Astrocyte (in vitro differentiated cells and primary cell): ENCODE results near the gene SMIM14. TPM values are rescaled to one million over a fixed set of nuclear protein-coding genes. Genes with fewer than 3 reads are reported as not detected.
A peak's percentile ranks its signal among the peaks of the same experiment; 100 is the strongest.

Experiments
- DNase-seq: peaks from one replicate; pipeline ENCODE4 v3.0.0-alpha.2; 2010; ENCODE audit warnings: low read depth
- FAIRE-seq: peaks from 2 replicates; lab custom pipeline; 2011; peaks lifted over from hg19 to GRCh38; lab: Jason Lieb, UNC
- H2AFZ ChIP-seq: 2 replicates; pipeline ENCODE4 v1.6.0; 2012; ENCODE audit warnings: low read depth, low read length, inconsistent platforms
- H3K27ac ChIP-seq: 2 replicates; pipeline ENCODE4 v1.5.1; 2011; ENCODE audit warnings: low read depth, low read length, inconsistent platforms
- H3K27me3 ChIP-seq: 2 replicates; pipeline ENCODE4 v1.6.0; 2011; ENCODE audit warnings: low read length, inconsistent platforms; ENCODE audit not compliant: insufficient read depth
- H3K36me3 ChIP-seq: 2 replicates; pipeline ENCODE4 v1.5.1; 2011; ENCODE audit warnings: low read length, inconsistent platforms; ENCODE audit not compliant: insufficient read depth
- H3K4me1 ChIP-seq: 2 replicates; pipeline ENCODE4 v1.5.1; 2011; ENCODE audit warnings: low read length, inconsistent platforms; ENCODE audit not compliant: insufficient read depth
- H3K4me2 ChIP-seq: 2 replicates; pipeline ENCODE4 v1.6.0; 2012; ENCODE audit warnings: low read length, inconsistent platforms
- H3K4me3 ChIP-seq: 2 replicates; pipeline ENCODE4 v1.5.1; 2011; ENCODE audit warnings: low read depth, mild to moderate bottlenecking, low read length, inconsistent platforms; ENCODE audit not compliant: insufficient read depth
- H3K79me2 ChIP-seq: 2 replicates; pipeline ENCODE4 v1.6.0; 2012; ENCODE audit warnings: mild to moderate bottlenecking, low read length, inconsistent platforms; ENCODE audit not compliant: insufficient read depth
- H3K9ac ChIP-seq: 2 replicates; pipeline ENCODE4 v1.6.0; 2012; ENCODE audit warnings: mild to moderate bottlenecking, low read length, inconsistent platforms
- H3K9me3 ChIP-seq: 2 replicates; pipeline ENCODE4 v1.5.1; 2012; ENCODE audit warnings: low read depth, mild to moderate bottlenecking, low read length, inconsistent platforms; ENCODE audit not compliant: insufficient read depth
- H4K20me1 ChIP-seq: 2 replicates; pipeline ENCODE4 v1.6.0; 2012; ENCODE audit warnings: low read length, inconsistent platforms; ENCODE audit not compliant: insufficient read depth
- H3K27ac Mint-ChIP-seq: one replicate; pipeline ENCODE4 v1.8.0; 2021; ENCODE audit warnings: mild to moderate bottlenecking, mixed read lengths; ENCODE audit not compliant: unreplicated experiment
- H3K27me3 Mint-ChIP-seq: one replicate; pipeline ENCODE4 v1.8.0; 2021; ENCODE audit warnings: low read depth, mixed read lengths; ENCODE audit not compliant: unreplicated experiment
- H3K36me3 Mint-ChIP-seq: one replicate; pipeline ENCODE4 v1.8.0; 2021; ENCODE audit warnings: low read depth, mixed read lengths; ENCODE audit not compliant: unreplicated experiment
- H3K4me1 Mint-ChIP-seq: one replicate; pipeline ENCODE4 v1.8.0; 2021; ENCODE audit warnings: low read depth, mixed read lengths; ENCODE audit not compliant: unreplicated experiment
- H3K4me3 Mint-ChIP-seq: one replicate; pipeline ENCODE4 v1.8.0; 2021; ENCODE audit warnings: mild to moderate bottlenecking, moderate library complexity, mixed read lengths; ENCODE audit not compliant: unreplicated experiment
- H3K9me3 Mint-ChIP-seq: one replicate; pipeline ENCODE4 v1.8.0; 2021; ENCODE audit warnings: mild to moderate bottlenecking, mixed read lengths; ENCODE audit not compliant: unreplicated experiment
- CTCF ChIP-seq: IDR thresholded peaks from 2 replicates; pipeline ENCODE4 v1.5.1; 2011; ENCODE audit warnings: low read depth, mild to moderate bottlenecking, inconsistent platforms, low read length, moderate library complexity; ENCODE audit not compliant: insufficient read depth
- EZH2 ChIP-seq: IDR thresholded peaks from 2 replicates; pipeline ENCODE4 v1.6.1; 2012; ENCODE audit warnings: mild to moderate bottlenecking, low read length, inconsistent platforms; ENCODE audit not compliant: insufficient read depth
- total RNA-seq: library from RNA; stranded (reverse); gene quantifications from 2 replicates; pipeline ENCODE4 v1.2.1, GENCODE V29; 2021

SMIM14 gene
- total RNA-seq, 1 donor from 2014 or later = 28.3 TPM

GRCh38 chr4:39555472-39555871, 83.2 kb downstream of the SMIM14 start:
- Histone ChIP-seq H4K20me1 (no peaks in the 10 kb centered on the region), H3K27me3 (no peaks in the 10 kb centered on the region), H3K27ac (no peak overlapping the region), H3K4me1 (no peaks in the 10 kb centered on the region), H3K4me3 (no peak overlapping the region), H3K36me3 (no peaks in the 10 kb centered on the region), H3K4me2 (no peak overlapping the region), H3K9me3 (no peaks in the 10 kb centered on the region), H2AFZ (no peak overlapping the region), H3K79me2 (no peaks in the 10 kb centered on the region), H3K9ac (no peak overlapping the region)
- no peak for DNase-seq
- peaks cover 6% of the 10 kb centered on the region for H3K4me1 Mint-ChIP-seq
- TF ChIP-seq CTCF (no peak), EZH2 (no peak)
- peaks cover 5% of the 10 kb centered on the region for H3K36me3 Mint-ChIP-seq
- no peak overlapping the region for H3K4me3 Mint-ChIP-seq
- H3K27ac Mint-ChIP-seq = no peak overlapping the region
- H3K27me3 Mint-ChIP-seq = no peaks in the 10 kb centered on the region
- H3K9me3 Mint-ChIP-seq = no peaks in the 10 kb centered on the region
- no peak for FAIRE-seq

- no peak overlapping the region for H3K4me2 ChIP-seq
- no peak overlapping the region for H3K27ac ChIP-seq
Measured at GRCh38 chr4:39548425-39549067, 90.1 kb downstream of the SMIM14 start.

More at GRCh38 chr4:39548425-39549067, 90.1 kb downstream of the SMIM14 start:
- Mint-ChIP-seq H3K4me1 (peaks cover 6% of the 10 kb centered on the region), H3K36me3 (peaks cover 2% of the 10 kb centered on the region), H3K9me3 (no peaks in the 10 kb centered on the region), H3K27me3 (no peaks in the 10 kb centered on the region), H3K27ac (no peak overlapping the region), H3K4me3 (no peak overlapping the region)
- Histone ChIP-seq H3K4me1 (no peaks in the 10 kb centered on the region), H3K79me2 (no peaks in the 10 kb centered on the region), H3K9ac (no peak overlapping the region), H3K27me3 (no peaks in the 10 kb centered on the region), H4K20me1 (no peaks in the 10 kb centered on the region), H3K9me3 (no peaks in the 10 kb centered on the region), H3K36me3 (no peaks in the 10 kb centered on the region), H3K4me3 (no peak overlapping the region), H2AFZ (no peak overlapping the region)
- TF ChIP-seq EZH2 (no peak), CTCF (no peak)
- FAIRE-seq (no peak), DNase-seq (peak; percentile 56)
